ENCODE data around the gene FARS2. TPM values are rescaled to one million over a fixed set of nuclear protein-coding genes. Genes with fewer than 3 reads are reported as not detected.
"Not testable (repeated sequence)": the region's sequence is repeated elsewhere in the genome, so short reads cannot be mapped to it uniquely, and the experiment has no call there.

The FARS2 gene
- polyA plus RNA-seq, 2 donors: 5.0 to 10.5 TPM

DNA sequence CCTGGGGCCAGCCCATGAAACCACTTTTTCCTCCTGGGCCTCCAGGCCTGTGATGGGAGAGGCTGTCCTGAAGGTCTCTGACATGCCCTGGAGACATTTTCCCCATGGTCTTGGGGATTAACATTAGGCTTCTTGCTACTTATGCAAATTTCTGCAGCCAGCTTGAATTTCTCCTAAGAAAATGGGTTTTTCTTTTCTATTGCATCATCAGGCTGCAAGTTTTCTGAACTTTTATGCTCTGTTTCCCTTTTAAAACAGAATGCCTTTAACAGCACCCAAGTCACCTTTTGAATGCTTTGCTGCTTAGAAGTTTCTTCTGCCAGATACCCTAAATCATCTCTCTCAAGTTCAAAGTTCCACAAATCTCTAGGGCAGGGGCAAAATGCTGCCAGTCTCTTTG is 535.2 kb downstream of the FARS2 start:
- not testable (repeated sequence) for H3K27ac ChIP-seq (ENCODE audit: low read depth in 2 of 2, low read length in 1 of 2); H3K4me3 ChIP-seq (ENCODE audit: low read depth in 1 of 2, low read length in 2 of 2); H3K27me3 ChIP-seq (ENCODE audit: control insufficient read depth in 1 of 2, insufficient read depth in 2 of 2, low read length in 2 of 2); H3K9me3 ChIP-seq (ENCODE audit: control insufficient read depth in 2 of 2, insufficient read depth in 1 of 2, low read depth in 1 of 2, low read length in 1 of 2); H3K36me3 ChIP-seq (ENCODE audit: control insufficient read depth in 2 of 2, insufficient read depth in 2 of 2, low read length in 1 of 2); H3K4me1 ChIP-seq (ENCODE audit: control insufficient read depth in 2 of 2, insufficient read depth in 2 of 2, low read length in 1 of 2)

DNA sequence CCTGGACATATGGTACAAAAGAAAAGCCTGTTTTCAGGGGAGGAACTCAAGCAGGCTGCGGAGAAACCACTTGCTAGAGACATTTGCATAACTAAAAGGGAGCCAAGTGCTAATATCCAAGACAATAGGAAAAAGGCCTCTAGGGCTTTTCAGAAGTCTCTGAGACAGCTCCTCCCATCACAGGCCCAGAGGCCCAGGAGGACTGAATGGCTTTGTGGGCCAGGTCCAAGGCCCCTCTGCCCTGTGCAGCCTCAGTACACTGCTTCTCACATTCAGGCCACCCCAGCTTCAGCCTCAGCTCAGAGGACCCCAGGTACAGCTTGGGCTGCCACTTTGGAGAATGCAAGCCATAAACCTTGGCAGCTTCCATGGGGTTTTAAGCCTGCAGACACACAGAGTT is 545.1 kb downstream of the FARS2 start:
- H3K4me3 ChIP-seq (ENCODE audit: low read depth in 1 of 2, low read length in 2 of 2); H3K36me3 ChIP-seq (ENCODE audit: control insufficient read depth in 2 of 2, insufficient read depth in 2 of 2, low read length in 1 of 2); H3K9me3 ChIP-seq (ENCODE audit: control insufficient read depth in 2 of 2, insufficient read depth in 1 of 2, low read depth in 1 of 2, low read length in 1 of 2); H3K4me1 ChIP-seq (ENCODE audit: control insufficient read depth in 2 of 2, insufficient read depth in 2 of 2, low read length in 1 of 2); H3K27ac ChIP-seq (ENCODE audit: low read depth in 2 of 2, low read length in 1 of 2); H3K27me3 ChIP-seq (ENCODE audit: control insufficient read depth in 1 of 2, insufficient read depth in 2 of 2, low read length in 2 of 2): not testable (repeated sequence)
- 95 to 97% methylated on average over 1 of the region's 1 CpG for WGBS, 2 donors

- Histone ChIP-seq H3K36me3 (ENCODE audit: control insufficient read depth in 2 of 2, insufficient read depth in 2 of 2, low read length in 1 of 2) (no peaks in the 10 kb centered on the region), H3K9me3 (ENCODE audit: control insufficient read depth in 2 of 2, insufficient read depth in 1 of 2, low read depth in 1 of 2, low read length in 1 of 2) (peaks cover 0 to 7% of the 10 kb centered on the region in 2 donors), H3K4me3 (ENCODE audit: low read depth in 1 of 2, low read length in 2 of 2) (no peak overlapping the region), H3K27me3 (ENCODE audit: control insufficient read depth in 1 of 2, insufficient read depth in 2 of 2, low read length in 2 of 2) (no peaks in the 10 kb centered on the region), H3K27ac (ENCODE audit: low read depth in 2 of 2, low read length in 1 of 2) (no peak overlapping the region), H3K4me1 (ENCODE audit: control insufficient read depth in 2 of 2, insufficient read depth in 2 of 2, low read length in 1 of 2) (no peaks in the 10 kb centered on the region)
- 76 to 81% methylated on average over 4 of the region's 4 CpGs for WGBS, 2 donors
Measured at GRCh38 chr6:5809450-5809849, 548.1 kb downstream of the FARS2 start.

- Histone ChIP-seq H3K36me3 (ENCODE audit: control insufficient read depth in 2 of 2, insufficient read depth in 2 of 2, low read length in 1 of 2) (no peaks in the 10 kb centered on the region), H3K9me3 (ENCODE audit: control insufficient read depth in 2 of 2, insufficient read depth in 1 of 2, low read depth in 1 of 2, low read length in 1 of 2) (peaks cover 0 to under 1% of the 10 kb centered on the region in 2 donors), H3K4me1 (ENCODE audit: control insufficient read depth in 2 of 2, insufficient read depth in 2 of 2, low read length in 1 of 2) (no peaks in the 10 kb centered on the region), H3K27ac (ENCODE audit: low read depth in 2 of 2, low read length in 1 of 2) (no peak overlapping the region), H3K4me3 (ENCODE audit: low read depth in 1 of 2, low read length in 2 of 2) (no peak overlapping the region), H3K27me3 (ENCODE audit: control insufficient read depth in 1 of 2, insufficient read depth in 2 of 2, low read length in 2 of 2) (no peaks in the 10 kb centered on the region)
- 85 to 86% methylated on average over 4 of the region's 4 CpGs for whole genome bisulfite sequencing, 2 donors
Measured at GRCh38 chr6:5811997-5812396, 550.7 kb downstream of the FARS2 start.

DNA sequence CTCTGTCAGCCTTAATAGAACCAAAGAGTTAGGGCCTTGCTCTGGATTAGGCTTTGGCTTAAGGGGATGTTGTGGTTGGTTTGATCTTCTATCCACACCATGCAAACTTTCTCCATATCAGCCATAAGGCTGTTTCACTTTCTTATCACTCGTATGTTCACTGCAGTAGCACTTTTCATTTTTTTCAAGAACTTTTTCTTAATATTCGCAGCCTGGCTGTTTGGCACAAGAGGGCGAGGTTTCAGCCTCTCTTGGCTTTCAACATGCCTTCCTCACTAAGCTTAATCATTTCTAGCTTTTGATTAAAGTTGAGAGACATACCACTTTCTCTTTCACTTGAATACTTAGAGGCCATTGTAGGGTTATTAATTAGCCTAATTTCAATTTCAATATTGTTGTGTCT is 552.3 kb downstream of the FARS2 start:
- Histone ChIP-seq H3K4me3 (ENCODE audit: low read depth in 1 of 2, low read length in 2 of 2) (no peak overlapping the region), H3K27ac (ENCODE audit: low read depth in 2 of 2, low read length in 1 of 2) (no peak overlapping the region), H3K9me3 (ENCODE audit: control insufficient read depth in 2 of 2, insufficient read depth in 1 of 2, low read depth in 1 of 2, low read length in 1 of 2) (peaks cover 0 to 3% of the 10 kb centered on the region in 2 donors), H3K36me3 (ENCODE audit: control insufficient read depth in 2 of 2, insufficient read depth in 2 of 2, low read length in 1 of 2) (no peaks in the 10 kb centered on the region), H3K27me3 (ENCODE audit: control insufficient read depth in 1 of 2, insufficient read depth in 2 of 2, low read length in 2 of 2) (no peaks in the 10 kb centered on the region), H3K4me1 (ENCODE audit: control insufficient read depth in 2 of 2, insufficient read depth in 2 of 2, low read length in 1 of 2) (no peaks in the 10 kb centered on the region)
- WGBS, 2 donors: 62 to 78% methylated on average over 3 of the region's 3 CpGs

GRCh38 chr6:5814116-5814515 is 552.8 kb downstream of the FARS2 start:
- H3K9me3 ChIP-seq (ENCODE audit: control insufficient read depth in 2 of 2, insufficient read depth in 1 of 2, low read depth in 1 of 2, low read length in 1 of 2): peaks cover 0 to 3% of the 10 kb centered on the region in 2 donors
- H3K4me1 ChIP-seq (ENCODE audit: control insufficient read depth in 2 of 2, insufficient read depth in 2 of 2, low read length in 1 of 2): no peaks in the 10 kb centered on the region
- WGBS, 2 donors: 84 to 86% methylated on average over 5 of the region's 5 CpGs
- no peaks in the 10 kb centered on the region for H3K36me3 ChIP-seq (ENCODE audit: control insufficient read depth in 2 of 2, insufficient read depth in 2 of 2, low read length in 1 of 2)
- H3K27ac ChIP-seq (ENCODE audit: low read depth in 2 of 2, low read length in 1 of 2): no peak overlapping the region
- H3K27me3 ChIP-seq (ENCODE audit: control insufficient read depth in 1 of 2, insufficient read depth in 2 of 2, low read length in 2 of 2): no peaks in the 10 kb centered on the region
- H3K4me3 ChIP-seq (ENCODE audit: low read depth in 1 of 2, low read length in 2 of 2): no peak overlapping the region

DNA sequence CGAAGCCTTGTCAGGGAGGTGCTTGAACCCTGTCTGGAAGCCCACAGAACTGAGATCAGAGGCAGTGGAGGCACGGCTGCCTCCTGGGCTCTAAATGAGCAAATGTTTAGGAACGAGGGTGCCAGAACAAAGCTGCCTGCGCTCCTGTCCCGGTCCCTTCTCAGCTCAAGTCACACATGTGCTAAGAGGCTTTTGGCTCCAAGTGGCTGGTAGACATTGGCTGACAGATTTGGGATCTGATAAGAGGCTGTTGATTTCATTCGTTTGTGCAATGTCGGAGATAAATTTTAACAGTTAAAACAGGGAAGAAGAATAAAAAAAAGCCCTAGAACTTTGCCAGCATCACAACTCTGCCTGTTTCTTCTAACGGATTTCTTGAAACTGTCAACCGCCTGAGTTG is 553.6 kb downstream of the FARS2 start:
- H3K4me3 ChIP-seq (ENCODE audit: low read depth in 1 of 2, low read length in 2 of 2): no peak overlapping the region
- no peaks in the 10 kb centered on the region for H3K4me1 ChIP-seq (ENCODE audit: control insufficient read depth in 2 of 2, insufficient read depth in 2 of 2, low read length in 1 of 2)
- peaks cover 0 to 3% of the 10 kb centered on the region in 2 donors for H3K9me3 ChIP-seq (ENCODE audit: control insufficient read depth in 2 of 2, insufficient read depth in 1 of 2, low read depth in 1 of 2, low read length in 1 of 2)
- no peak overlapping the region for H3K27ac ChIP-seq (ENCODE audit: low read depth in 2 of 2, low read length in 1 of 2)
- no peaks in the 10 kb centered on the region for H3K36me3 ChIP-seq (ENCODE audit: control insufficient read depth in 2 of 2, insufficient read depth in 2 of 2, low read length in 1 of 2)
- H3K27me3 ChIP-seq (ENCODE audit: control insufficient read depth in 1 of 2, insufficient read depth in 2 of 2, low read length in 2 of 2): no peaks in the 10 kb centered on the region
- WGBS, 2 donors: 89% methylated on average over 9 of the region's 9 CpGs

DNA sequence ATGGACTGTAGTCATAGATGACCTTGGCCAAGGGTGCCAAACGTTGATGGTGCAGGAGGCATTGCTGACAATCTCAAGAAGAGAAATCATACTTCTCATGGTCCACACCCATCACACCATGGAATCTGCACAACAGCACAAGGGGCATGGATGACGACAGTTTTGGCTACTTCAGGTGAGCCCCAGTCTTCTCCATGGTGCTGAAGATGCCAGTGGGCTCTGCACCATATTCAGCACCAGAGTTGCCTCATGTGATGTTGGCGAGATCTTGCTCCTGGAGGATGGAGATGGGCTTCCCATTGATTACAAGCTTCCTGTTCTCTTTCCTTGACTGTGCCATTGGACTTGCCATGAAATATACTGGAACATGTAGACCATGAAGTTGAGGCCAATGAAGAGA is 556.6 kb downstream of the FARS2 start:
- Histone ChIP-seq H3K27me3 (ENCODE audit: control insufficient read depth in 1 of 2, insufficient read depth in 2 of 2, low read length in 2 of 2) (no peaks in the 10 kb centered on the region), H3K36me3 (ENCODE audit: control insufficient read depth in 2 of 2, insufficient read depth in 2 of 2, low read length in 1 of 2) (no peaks in the 10 kb centered on the region), H3K4me1 (ENCODE audit: control insufficient read depth in 2 of 2, insufficient read depth in 2 of 2, low read length in 1 of 2) (no peaks in the 10 kb centered on the region), H3K27ac (ENCODE audit: low read depth in 2 of 2, low read length in 1 of 2) (no peak overlapping the region), H3K4me3 (ENCODE audit: low read depth in 1 of 2, low read length in 2 of 2) (no peak overlapping the region), H3K9me3 (ENCODE audit: control insufficient read depth in 2 of 2, insufficient read depth in 1 of 2, low read depth in 1 of 2, low read length in 1 of 2) (peaks cover 2 to 3% of the 10 kb centered on the region in 2 donors)
- WGBS, 2 donors: 82 to 84% methylated on average over 3 of the region's 3 CpGs

DNA sequence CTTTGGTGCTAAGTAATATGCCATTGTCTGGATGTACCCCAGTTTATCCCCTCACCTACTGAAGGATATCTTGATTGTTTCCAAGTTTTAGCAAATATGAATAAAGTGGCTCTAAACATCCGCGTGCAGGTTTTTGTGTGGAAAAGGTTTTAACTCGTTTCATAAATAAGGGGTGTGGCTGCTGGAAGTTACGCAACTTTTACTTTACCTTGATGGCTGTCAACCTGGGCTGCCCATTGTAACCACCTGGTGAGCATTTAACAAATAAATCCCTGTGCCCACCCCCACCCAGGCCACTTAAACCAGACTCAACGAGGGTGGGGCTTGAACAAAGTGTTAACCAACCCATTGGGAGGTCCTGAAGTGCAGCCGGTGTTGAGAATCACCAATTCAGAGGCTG is 557.6 kb downstream of the FARS2 start:
- H3K4me3 ChIP-seq (ENCODE audit: low read depth in 1 of 2, low read length in 2 of 2): no peak overlapping the region
- H3K36me3 ChIP-seq (ENCODE audit: control insufficient read depth in 2 of 2, insufficient read depth in 2 of 2, low read length in 1 of 2): no peaks in the 10 kb centered on the region
- H3K27ac ChIP-seq (ENCODE audit: low read depth in 2 of 2, low read length in 1 of 2): no peak overlapping the region
- peaks cover 2 to 3% of the 10 kb centered on the region in 2 donors for H3K9me3 ChIP-seq (ENCODE audit: control insufficient read depth in 2 of 2, insufficient read depth in 1 of 2, low read depth in 1 of 2, low read length in 1 of 2)
- H3K27me3 ChIP-seq (ENCODE audit: control insufficient read depth in 1 of 2, insufficient read depth in 2 of 2, low read length in 2 of 2): no peaks in the 10 kb centered on the region
- H3K4me1 ChIP-seq (ENCODE audit: control insufficient read depth in 2 of 2, insufficient read depth in 2 of 2, low read length in 1 of 2): no peaks in the 10 kb centered on the region
- 50 to 62% methylated on average over 6 of the region's 6 CpGs for WGBS, 2 donors

Data from esophagus (tissue), 2 donors.